Neural cell (in vitro differentiated cells): ENCODE data around the gene PLAAT4. TPM values are rescaled to one million over a fixed set of nuclear protein-coding genes. Genes with fewer than 3 reads are reported as not detected.

Source experiments
- H2AFZ ChIP-seq: fragments of 200-600, 300-800 bp; sonication (generic), shearing (Covaris generic); 2 replicates; pipeline ENCODE4 v1.6.0; 2014; ENCODE audit warnings: low read depth, mild to moderate bottlenecking, antibody characterized with exemption, low read length, moderate library complexity
- H3F3A ChIP-seq: fragments of 200-600 bp; shearing (Covaris generic); 2 replicates; pipeline ENCODE4 v1.6.1; 2016; ENCODE audit warnings: mild to moderate bottlenecking, moderate library complexity, mixed read lengths, antibody characterized with exemption, low read length; ENCODE audit not compliant: insufficient read depth, poor library complexity, severe bottlenecking
- H3K27ac ChIP-seq: fragments of 200-600, 300-800 bp; sonication (generic), shearing (Covaris generic); 2 replicates; pipeline ENCODE4 v1.5.1; 2014; ENCODE audit warnings: mild to moderate bottlenecking, low read length, moderate library complexity
- H3K27me3 ChIP-seq: fragments of 300-800, 200-600 bp; sonication (generic), shearing (Covaris generic); 2 replicates; pipeline ENCODE4 v1.6.0; 2014; ENCODE audit warnings: mild to moderate bottlenecking, low read depth, low read length, moderate library complexity; ENCODE audit not compliant: insufficient read depth
- H3K36me3 ChIP-seq: fragments of 300-800, 200-600 bp; sonication (generic), shearing (Covaris generic); 2 replicates; pipeline ENCODE4 v1.5.1; 2014; ENCODE audit warnings: mild to moderate bottlenecking, antibody characterized with exemption, low read length, moderate library complexity; ENCODE audit not compliant: insufficient read depth
- H3K4me2 ChIP-seq: fragments of 300-800, 200-600 bp; sonication (generic), shearing (Covaris generic); 2 replicates; pipeline ENCODE4 v1.6.0; 2014; ENCODE audit warnings: mild to moderate bottlenecking, low read length
- H3K4me3 ChIP-seq: fragments of 300-800, 200-600 bp; sonication (generic), shearing (Covaris generic); 2 replicates; pipeline ENCODE4 v1.5.1; 2014; ENCODE audit warnings: mild to moderate bottlenecking, low read length, moderate library complexity
- H3K79me2 ChIP-seq: fragments of 200-600 bp; shearing (Covaris generic); replicated peaks from 2 replicates; pipeline ENCODE4 v1.6.0; 2014; ENCODE audit warnings: mild to moderate bottlenecking, low read length, moderate library complexity; ENCODE audit not compliant: insufficient read depth
- H3K9ac ChIP-seq: fragments of 300-800, 200-600 bp; sonication (generic), shearing (Covaris generic); 2 replicates; pipeline ENCODE4 v1.6.1; 2016; ENCODE audit warnings: mild to moderate bottlenecking, low read length, mixed read lengths
- H3K9me2 ChIP-seq: fragments of 200-600 bp; shearing (Covaris generic); 2 replicates; pipeline ENCODE4 v1.6.1; 2016; ENCODE audit warnings: mild to moderate bottlenecking, low read length, mixed read lengths; ENCODE audit not compliant: insufficient read depth
- H3K9me3 ChIP-seq: fragments of 200-600, 300-800 bp; sonication (generic), shearing (Covaris generic); 2 replicates; pipeline ENCODE4 v1.6.1; 2016; ENCODE audit warnings: mild to moderate bottlenecking, mixed run types, low read length, moderate library complexity, mixed read lengths
- H4K20me1 ChIP-seq: fragments of 200-600 bp; shearing (Covaris generic); 2 replicates; pipeline ENCODE4 v1.6.1; 2016; ENCODE audit warnings: mild to moderate bottlenecking, mixed run types; ENCODE audit not compliant: insufficient read depth
- CTCF ChIP-seq: fragments of 450-650 bp; IDR thresholded peaks from 2 replicates; pipeline ENCODE4 v1.5.1; 2014; ENCODE audit warnings: antibody characterized with exemption, mild to moderate bottlenecking, moderate library complexity; ENCODE audit not compliant: poor library complexity, severe bottlenecking
- EP300 ChIP-seq: fragments of 450-650 bp; conservative IDR thresholded peaks from 2 replicates; pipeline ENCODE4 v1.6.1; 2014; ENCODE audit warnings: antibody characterized with exemption, mild to moderate bottlenecking, moderate library complexity; ENCODE audit not compliant: poor library complexity, severe bottlenecking
- EZH2 ChIP-seq: fragments of 200-600, 300-800 bp; shearing (Covaris generic), sonication (generic); IDR thresholded peaks from 2 replicates; pipeline ENCODE4 v1.6.1; 2014; ENCODE audit warnings: antibody characterized with exemption, low read length, borderline replicate concordance, mild to moderate bottlenecking; ENCODE audit not compliant: insufficient read depth, poor library complexity, severe bottlenecking
- MXI1 ChIP-seq: fragments of 450-650 bp; conservative IDR thresholded peaks from 2 replicates; pipeline ENCODE4 v1.6.1; 2014; ENCODE audit warnings: antibody characterized with exemption, mild to moderate bottlenecking; ENCODE audit not compliant: poor library complexity, severe bottlenecking
- POLR2AphosphoS5 ChIP-seq: IDR thresholded peaks from 2 replicates; pipeline ENCODE4 v1.6.1; 2012
- RAD21 ChIP-seq: fragments of 450-650 bp; conservative IDR thresholded peaks from 2 replicates; pipeline ENCODE4 v1.6.1; 2014; ENCODE audit warnings: antibody characterized with exemption, mild to moderate bottlenecking, moderate library complexity
- REST ChIP-seq: IDR thresholded peaks from 2 replicates; pipeline ENCODE4 v1.6.1; 2012; ENCODE audit warnings: borderline replicate concordance
- SMC3 ChIP-seq: fragments of 450-650 bp; conservative IDR thresholded peaks from 2 replicates; pipeline ENCODE4 v1.6.1; 2014; ENCODE audit warnings: antibody characterized with exemption, mild to moderate bottlenecking, moderate library complexity; ENCODE audit not compliant: poor library complexity
- TAF1 ChIP-seq: IDR thresholded peaks from 2 replicates; pipeline ENCODE4 v1.6.1; 2012; ENCODE audit warnings: low read depth
- polyA plus RNA-seq: library from polyadenylated mRNA; depleted of rRNA; stranded (reverse); fragments of >200 nt; gene quantifications from 2 replicates; pipeline ENCODE4 v1.2.3, GENCODE V29; 2014

The PLAAT4 gene
- polyA plus RNA-seq, 1 donor from 2014 or later: not detected

- Histone ChIP-seq H3K9ac (no peak overlapping the region), H3K27me3 (peaks cover 7% of the 10 kb centered on the region), H4K20me1 (no peaks in the 10 kb centered on the region), H3K9me2 (no peaks in the 10 kb centered on the region), H3K9me3 (no peaks in the 10 kb centered on the region), H3K79me2 (no peaks in the 10 kb centered on the region), H3F3A (no peaks in the 10 kb centered on the region), H2AFZ (no peak overlapping the region), H3K27ac (no peak overlapping the region), H3K4me3 (no peak overlapping the region), H3K4me2 (no peak overlapping the region), H3K36me3 (no peaks in the 10 kb centered on the region)
- TF ChIP-seq SMC3 (no peak), TAF1 (no peak), MXI1 (no peak), CTCF (no peak), POLR2AphosphoS5 (no peak), RAD21 (no peak), EZH2 (no peak)
Observed at GRCh38 chr11:63534076-63534475, 2.5 kb upstream of the PLAAT4 start.

GRCh38 chr11:63534895-63535461, 1.6 kb upstream of the PLAAT4 start:
- Histone ChIP-seq H4K20me1 (no peaks in the 10 kb centered on the region), H3K36me3 (no peaks in the 10 kb centered on the region), H3K9me3 (no peaks in the 10 kb centered on the region), H3K27me3 (peaks cover under 1% of the 10 kb centered on the region), H3K9me2 (no peaks in the 10 kb centered on the region), H3F3A (no peaks in the 10 kb centered on the region), H3K9ac (no peak overlapping the region), H3K27ac (no peak overlapping the region), H2AFZ (no peak overlapping the region), H3K4me2 (no peak overlapping the region), H3K79me2 (no peaks in the 10 kb centered on the region), H3K4me3 (no peak overlapping the region)
- TF ChIP-seq SMC3 (no peak), EZH2 (no peak), RAD21 (no peak)

- no peaks in the 10 kb centered on the region for H3K9me3 ChIP-seq
- H3K36me3 ChIP-seq: no peaks in the 10 kb centered on the region
- no peak overlapping the region for H3K4me3 ChIP-seq
- no peaks in the 10 kb centered on the region for H4K20me1 ChIP-seq
- no peak overlapping the region for H3K27ac ChIP-seq
- no peaks in the 10 kb centered on the region for H3K27me3 ChIP-seq
- no peak overlapping the region for H3K4me2 ChIP-seq
- no peak overlapping the region for H3K9ac ChIP-seq
- H2AFZ ChIP-seq: no peak overlapping the region
- no peaks in the 10 kb centered on the region for H3K79me2 ChIP-seq
- no peaks in the 10 kb centered on the region for H3K9me2 ChIP-seq
- H3F3A ChIP-seq: no peaks in the 10 kb centered on the region
- TF ChIP-seq REST (no peak), TAF1 (no peak), EP300 (no peak), SMC3 (no peak), CTCF (no peak)
Observed at GRCh38 chr11:63535734-63536133, 874 bp upstream of the PLAAT4 start.
